Neural progenitor cell (in vitro differentiated cells): ENCODE measurements around the gene LMCD1. TPM values are rescaled to one million over a fixed set of nuclear protein-coding genes. Genes with fewer than 3 reads are reported as not detected.

Experiments
- DNase-seq: peaks from one replicate; pipeline ENCODE4 v3.0.0-alpha.2; 2016; ENCODE audit warnings: low spot score
- H2AFZ ChIP-seq: fragments of 200-600 bp; sonication (generic); replicated peaks from 2 replicates; pipeline ENCODE4 v1.6.1; 2016; ENCODE audit warnings: antibody characterized with exemption
- H3F3A ChIP-seq: fragments of 200-600 bp; sonication (generic); 2 replicates; pipeline ENCODE4 v1.6.1; 2016; ENCODE audit warnings: antibody characterized with exemption, low read depth
- H3K27ac ChIP-seq: fragments of 200-600 bp; sonication (generic); 2 replicates; pipeline ENCODE4 v1.5.1; 2016; ENCODE audit warnings: mild to moderate bottlenecking
- H3K27me3 ChIP-seq: fragments of 200-600 bp; sonication (generic); 2 replicates; pipeline ENCODE4 v1.6.1; 2016; ENCODE audit warnings: mild to moderate bottlenecking, moderate library complexity
- H3K36me3 ChIP-seq: fragments of 200-600 bp; sonication (generic); 2 replicates; pipeline ENCODE4 v1.5.1; 2016
- H3K4me1 ChIP-seq: fragments of 200-600 bp; sonication (generic); 2 replicates; pipeline ENCODE4 v1.6.1; 2016; ENCODE audit warnings: mixed run types
- H3K4me2 ChIP-seq: fragments of 200-600 bp; sonication (generic); 2 replicates; pipeline ENCODE4 v1.6.1; 2016
- H3K4me3 ChIP-seq: fragments of 200-600 bp; sonication (generic); 2 replicates; pipeline ENCODE4 v1.5.1; 2016
- H3K79me2 ChIP-seq: fragments of 200-600 bp; sonication (generic); 2 replicates; pipeline ENCODE4 v1.6.1; 2016; ENCODE audit warnings: low read depth
- H3K9ac ChIP-seq: fragments of 200-600 bp; sonication (generic); 2 replicates; pipeline ENCODE4 v1.6.1; 2016
- H3K9me3 ChIP-seq: fragments of 200-600 bp; sonication (generic); 2 replicates; pipeline ENCODE4 v1.5.1; 2016; ENCODE audit warnings: low read depth
- H4K20me1 ChIP-seq: fragments of 200-600 bp; sonication (generic); 2 replicates; pipeline ENCODE4 v1.6.1; 2016; ENCODE audit warnings: low read depth
- H3K27ac Mint-ChIP-seq: 3 replicates; pipeline ENCODE4 v1.8.0; 2021; ENCODE audit warnings: mixed read lengths
- H3K27me3 Mint-ChIP-seq: 2 replicates; pipeline ENCODE4 v1.8.0; 2022; ENCODE audit warnings: low read depth, mild to moderate bottlenecking, inconsistent platforms, moderate library complexity, mixed read lengths; ENCODE audit not compliant: insufficient read depth
- H3K36me3 Mint-ChIP-seq: 3 replicates; pipeline ENCODE4 v1.8.0; 2021; ENCODE audit warnings: mixed read lengths
- H3K4me1 Mint-ChIP-seq: 3 replicates; pipeline ENCODE4 v1.8.0; 2021; ENCODE audit warnings: mixed read lengths
- H3K4me3 Mint-ChIP-seq: 3 replicates; pipeline ENCODE4 v1.8.0; 2021; ENCODE audit warnings: mild to moderate bottlenecking, moderate library complexity, mixed read lengths
- H3K9me3 Mint-ChIP-seq: 3 replicates; pipeline ENCODE4 v1.8.0; 2020; ENCODE audit warnings: mixed read lengths
- EZH2 ChIP-seq: fragments of 200-600 bp; sonication (generic); IDR thresholded peaks from 2 replicates; pipeline ENCODE4 v1.6.1; 2017; ENCODE audit warnings: antibody characterized with exemption, mild to moderate bottlenecking, moderate library complexity
- EZH2phosphoT487 ChIP-seq: fragments of 200-600 bp; sonication (generic); IDR thresholded peaks from 2 replicates; pipeline ENCODE4 v1.6.1; 2017; ENCODE audit warnings: antibody characterized with exemption
- total RNA-seq: library from RNA; depleted of rRNA; stranded (reverse); fragments of >200 nt; gene quantifications from 2 replicates; pipeline ENCODE4 v1.2.3, GENCODE V29; 2015; ENCODE audit warnings: low replicate concordance
- TF ChIP-seq, protein P1 (sequence below): fragments of 200-600 bp; sonication (generic); IDR thresholded peaks from 2 replicates; pipeline ENCODE4 v1.5.1; 2017; ENCODE audit warnings: antibody characterized with exemption, mild to moderate bottlenecking

The LMCD1 gene
- total RNA-seq, 1 donor from 2014 or later = not detected

DNA sequence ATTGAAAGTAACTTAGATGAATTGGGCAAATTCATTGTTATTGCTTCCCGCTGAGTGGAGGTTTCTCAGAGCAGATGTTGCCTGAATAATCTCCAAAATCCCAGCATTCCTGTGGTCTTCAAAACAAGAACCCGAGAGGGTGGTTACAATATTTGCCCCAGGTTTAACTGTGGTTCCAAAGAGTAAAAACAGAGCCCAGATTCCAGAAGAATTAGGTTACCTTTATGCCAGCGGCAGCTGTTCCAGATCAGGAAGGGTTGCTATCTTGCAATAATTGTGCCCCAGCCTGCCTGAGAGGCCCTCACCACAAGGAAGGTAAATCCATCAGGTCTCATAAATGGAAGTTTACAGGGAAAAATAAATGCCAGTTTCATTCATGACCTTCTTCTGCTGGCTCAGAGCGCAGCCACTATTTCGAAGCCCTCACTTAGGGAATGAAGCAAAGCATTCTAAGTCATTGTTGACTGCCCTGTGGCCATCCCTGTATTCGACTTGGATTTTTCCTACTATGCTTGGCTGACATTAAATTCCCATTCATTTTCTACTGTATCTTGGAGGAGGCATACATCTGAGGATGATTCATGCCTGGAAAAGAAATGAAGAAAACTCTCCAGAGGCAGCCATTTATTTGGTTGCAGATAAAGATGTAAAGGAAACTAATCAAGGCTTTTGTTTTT, 88.4 kb downstream of the LMCD1 start:
- H3K27ac Mint-ChIP-seq = no peak overlapping the region
- H3K9me3 Mint-ChIP-seq = peaks cover 3% of the 10 kb centered on the region
- H3K4me2 ChIP-seq = no peak overlapping the region
- TF ChIP-seq, protein P1, sequence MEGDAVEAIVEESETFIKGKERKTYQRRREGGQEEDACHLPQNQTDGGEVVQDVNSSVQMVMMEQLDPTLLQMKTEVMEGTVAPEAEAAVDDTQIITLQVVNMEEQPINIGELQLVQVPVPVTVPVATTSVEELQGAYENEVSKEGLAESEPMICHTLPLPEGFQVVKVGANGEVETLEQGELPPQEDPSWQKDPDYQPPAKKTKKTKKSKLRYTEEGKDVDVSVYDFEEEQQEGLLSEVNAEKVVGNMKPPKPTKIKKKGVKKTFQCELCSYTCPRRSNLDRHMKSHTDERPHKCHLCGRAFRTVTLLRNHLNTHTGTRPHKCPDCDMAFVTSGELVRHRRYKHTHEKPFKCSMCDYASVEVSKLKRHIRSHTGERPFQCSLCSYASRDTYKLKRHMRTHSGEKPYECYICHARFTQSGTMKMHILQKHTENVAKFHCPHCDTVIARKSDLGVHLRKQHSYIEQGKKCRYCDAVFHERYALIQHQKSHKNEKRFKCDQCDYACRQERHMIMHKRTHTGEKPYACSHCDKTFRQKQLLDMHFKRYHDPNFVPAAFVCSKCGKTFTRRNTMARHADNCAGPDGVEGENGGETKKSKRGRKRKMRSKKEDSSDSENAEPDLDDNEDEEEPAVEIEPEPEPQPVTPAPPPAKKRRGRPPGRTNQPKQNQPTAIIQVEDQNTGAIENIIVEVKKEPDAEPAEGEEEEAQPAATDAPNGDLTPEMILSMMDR = no peak
- TF ChIP-seq EZH2 (no peak), EZH2phosphoT487 (no peak)
- H3K27me3 Mint-ChIP-seq = no peaks in the 10 kb centered on the region
- H3K4me1 ChIP-seq = no peaks in the 10 kb centered on the region
- no peaks in the 10 kb centered on the region for H3K79me2 ChIP-seq
- H3F3A ChIP-seq = no peaks in the 10 kb centered on the region
- no peak overlapping the region for H2AFZ ChIP-seq
- H3K27me3 ChIP-seq = no peaks in the 10 kb centered on the region
- H3K4me1 Mint-ChIP-seq = peaks cover 2% of the 10 kb centered on the region
- no peak for DNase-seq
- no peaks in the 10 kb centered on the region for H3K9me3 ChIP-seq
- no peaks in the 10 kb centered on the region for H3K36me3 ChIP-seq
- H3K4me3 ChIP-seq = no peak overlapping the region
- H3K27ac ChIP-seq = no peak overlapping the region
- no peak overlapping the region for H3K4me3 Mint-ChIP-seq
- H3K36me3 Mint-ChIP-seq = no peaks in the 10 kb centered on the region
- no peak overlapping the region for H3K9ac ChIP-seq
- H4K20me1 ChIP-seq = no peaks in the 10 kb centered on the region

GRCh38 chr3:8593021-8593827, 91.6 kb downstream of the LMCD1 start:
- H3K27me3 ChIP-seq = no peaks in the 10 kb centered on the region
- no peaks in the 10 kb centered on the region for H3F3A ChIP-seq
- H2AFZ ChIP-seq = no peak overlapping the region
- no peaks in the 10 kb centered on the region for H3K27me3 Mint-ChIP-seq
- no peaks in the 10 kb centered on the region for H4K20me1 ChIP-seq
- H3K27ac ChIP-seq = no peak overlapping the region
- no peak overlapping the region for H3K4me3 Mint-ChIP-seq
- H3K4me1 Mint-ChIP-seq = peaks cover 2% of the 10 kb centered on the region
- no peak for TF ChIP-seq EZH2phosphoT487
- H3K36me3 Mint-ChIP-seq = no peaks in the 10 kb centered on the region
- H3K9me3 ChIP-seq = no peaks in the 10 kb centered on the region
- no peaks in the 10 kb centered on the region for H3K79me2 ChIP-seq
- DNase-seq = no peak
- no peak overlapping the region for H3K4me3 ChIP-seq
- no peaks in the 10 kb centered on the region for H3K36me3 ChIP-seq
- H3K4me2 ChIP-seq = no peak overlapping the region
- H3K9ac ChIP-seq = no peak overlapping the region
- peak overlapping the region; percentile 32 for H3K27ac Mint-ChIP-seq
- no peaks in the 10 kb centered on the region for H3K4me1 ChIP-seq
- H3K9me3 Mint-ChIP-seq = no peaks in the 10 kb centered on the region

GRCh38 chr3:8595252-8595651, 93.6 kb downstream of the LMCD1 start:
- peaks cover 2% of the 10 kb centered on the region for H3K4me1 Mint-ChIP-seq
- no peak overlapping the region for H3K4me3 Mint-ChIP-seq
- H3K36me3 Mint-ChIP-seq = no peaks in the 10 kb centered on the region
- Histone ChIP-seq H2AFZ (no peak overlapping the region), H3K4me3 (no peak overlapping the region), H3F3A (no peaks in the 10 kb centered on the region), H3K4me2 (no peak overlapping the region), H3K4me1 (no peaks in the 10 kb centered on the region), H3K79me2 (no peaks in the 10 kb centered on the region), H4K20me1 (no peaks in the 10 kb centered on the region), H3K27me3 (no peaks in the 10 kb centered on the region), H3K9me3 (no peaks in the 10 kb centered on the region), H3K36me3 (no peaks in the 10 kb centered on the region), H3K9ac (no peak overlapping the region), H3K27ac (no peak overlapping the region)
- no peaks in the 10 kb centered on the region for H3K27me3 Mint-ChIP-seq
- no peak overlapping the region for H3K27ac Mint-ChIP-seq
- no peak for DNase-seq
- TF ChIP-seq, protein P1 = no peak
- no peak for TF ChIP-seq EZH2phosphoT487
- no peak for TF ChIP-seq EZH2
- no peaks in the 10 kb centered on the region for H3K9me3 Mint-ChIP-seq

- H3K27ac Mint-ChIP-seq = no peak overlapping the region
- Histone ChIP-seq H3K4me3 (no peak overlapping the region), H3K9me3 (no peaks in the 10 kb centered on the region), H3K4me1 (no peaks in the 10 kb centered on the region), H3K27me3 (no peaks in the 10 kb centered on the region), H3K4me2 (no peak overlapping the region), H3K36me3 (no peaks in the 10 kb centered on the region), H3K9ac (no peak overlapping the region), H2AFZ (no peak overlapping the region), H3K79me2 (no peaks in the 10 kb centered on the region), H4K20me1 (no peaks in the 10 kb centered on the region), H3K27ac (no peak overlapping the region), H3F3A (no peaks in the 10 kb centered on the region)
- no peak overlapping the region for H3K4me3 Mint-ChIP-seq
- TF ChIP-seq EZH2 = no peak
- TF ChIP-seq EZH2phosphoT487 = no peak
- TF ChIP-seq, protein P1 = no peak
- H3K9me3 Mint-ChIP-seq = no peaks in the 10 kb centered on the region
- no peaks in the 10 kb centered on the region for H3K36me3 Mint-ChIP-seq
- no peaks in the 10 kb centered on the region for H3K27me3 Mint-ChIP-seq
- H3K4me1 Mint-ChIP-seq = peaks cover 2% of the 10 kb centered on the region
- no peak for DNase-seq
Observed at GRCh38 chr3:8595695-8596115, 94.1 kb downstream of the LMCD1 start.
